HG02763 (cell line): ENCODE results near the gene IDH3G.
A peak's percentile ranks its signal among the peaks of the same experiment; 100 is the strongest.

Source experiments
- ATAC-seq: cut with Tn5 transposase; IDR thresholded peaks from one replicate; pipeline ENCODE4 v1.9.1; 2021; ENCODE audit warnings: mild to moderate bottlenecking, moderate library complexity; ENCODE audit not compliant: unreplicated experiment

The IDH3G gene

GRCh38 chrX:153773741-153774575, 20.2 kb downstream of the IDH3G start:
- no peak for ATAC-seq

GRCh38 chrX:153773218-153773611, 21.0 kb downstream of the IDH3G start:
- no peak for ATAC-seq

- ATAC-seq = no peak
Measured at GRCh38 chrX:153772316-153773217, 21.6 kb downstream of the IDH3G start.

- ATAC-seq = no peak
Measured at GRCh38 chrX:153771415-153772315, 22.5 kb downstream of the IDH3G start.

- no peak for ATAC-seq
Measured at GRCh38 chrX:153770601-153771414, 23.4 kb downstream of the IDH3G start.

- no peak for ATAC-seq
Measured at GRCh38 chrX:153769865-153770600, 24.1 kb downstream of the IDH3G start.

- no peak for ATAC-seq
Measured at GRCh38 chrX:153769158-153769864, 24.9 kb downstream of the IDH3G start.

GRCh38 chrX:153768311-153769157, 25.6 kb downstream of the IDH3G start:
- ATAC-seq = no peak

GRCh38 chrX:153767674-153768055, 26.5 kb downstream of the IDH3G start:
- ATAC-seq = no peak

- ATAC-seq = no peak
Measured at GRCh38 chrX:153766871-153767673, 27.1 kb downstream of the IDH3G start.

GRCh38 chrX:153766098-153766817, 27.9 kb downstream of the IDH3G start:
- no peak for ATAC-seq

GRCh38 chrX:153765138-153766079, 28.8 kb downstream of the IDH3G start:
- no peak for ATAC-seq

- ATAC-seq = no peak
Measured at GRCh38 chrX:153764786-153765137, 29.4 kb downstream of the IDH3G start.

- ATAC-seq = peak; percentile 66
Measured at GRCh38 chrX:153763989-153764755, 30.0 kb downstream of the IDH3G start, which contains the start of gene PLXNB3. PLXNB3 (plus strand) TSS chrX:153764249; CDS start chrX:153765536, 1,287 bp downstream.
